Astrocyte of the spinal cord (primary cell): Measurements from ENCODE around the gene TMCC1.
A peak's percentile ranks its signal among the peaks of the same experiment; 100 is the strongest.

Experiments used
- DNase-seq: peaks from one replicate; pipeline ENCODE4 v3.0.0; 2011; ENCODE audit warnings: low read depth, low spot score
- H3K4me3 ChIP-seq: 2 replicates; pipeline ENCODE4 v1.5.1; 2011; ENCODE audit warnings: low read depth, mild to moderate bottlenecking, low read length, moderate library complexity
- in situ Hi-C: cut with HindIII; loops from 2 replicates; pipeline ENCODE4 v1.10.0; 2017; ENCODE audit warnings: low sequenced_read_pairs
- TF ChIP-seq, protein P1 (sequence below): IDR thresholded peaks from 2 replicates; pipeline ENCODE4 v1.5.1; 2012; ENCODE audit warnings: low read depth, mild to moderate bottlenecking, low read length, inconsistent platforms

TMCC1 gene

GRCh38 chr3:129692743-129693142 lies 200.8 kb downstream of the TMCC1 start:
- DNase-seq, result no peak
- TF ChIP-seq, protein P1, sequence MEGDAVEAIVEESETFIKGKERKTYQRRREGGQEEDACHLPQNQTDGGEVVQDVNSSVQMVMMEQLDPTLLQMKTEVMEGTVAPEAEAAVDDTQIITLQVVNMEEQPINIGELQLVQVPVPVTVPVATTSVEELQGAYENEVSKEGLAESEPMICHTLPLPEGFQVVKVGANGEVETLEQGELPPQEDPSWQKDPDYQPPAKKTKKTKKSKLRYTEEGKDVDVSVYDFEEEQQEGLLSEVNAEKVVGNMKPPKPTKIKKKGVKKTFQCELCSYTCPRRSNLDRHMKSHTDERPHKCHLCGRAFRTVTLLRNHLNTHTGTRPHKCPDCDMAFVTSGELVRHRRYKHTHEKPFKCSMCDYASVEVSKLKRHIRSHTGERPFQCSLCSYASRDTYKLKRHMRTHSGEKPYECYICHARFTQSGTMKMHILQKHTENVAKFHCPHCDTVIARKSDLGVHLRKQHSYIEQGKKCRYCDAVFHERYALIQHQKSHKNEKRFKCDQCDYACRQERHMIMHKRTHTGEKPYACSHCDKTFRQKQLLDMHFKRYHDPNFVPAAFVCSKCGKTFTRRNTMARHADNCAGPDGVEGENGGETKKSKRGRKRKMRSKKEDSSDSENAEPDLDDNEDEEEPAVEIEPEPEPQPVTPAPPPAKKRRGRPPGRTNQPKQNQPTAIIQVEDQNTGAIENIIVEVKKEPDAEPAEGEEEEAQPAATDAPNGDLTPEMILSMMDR, result no peak
- no peak overlapping the region for H3K4me3 ChIP-seq
- in situ Hi-C loops, result no loop called here

- no peak for DNase-seq
- no peak overlapping the region for H3K4me3 ChIP-seq
- in situ Hi-C loops, result no loop called here
- TF ChIP-seq, protein P1, result no peak
Observed at GRCh38 chr3:129690963-129691362, 202.5 kb downstream of the TMCC1 start.

DNA sequence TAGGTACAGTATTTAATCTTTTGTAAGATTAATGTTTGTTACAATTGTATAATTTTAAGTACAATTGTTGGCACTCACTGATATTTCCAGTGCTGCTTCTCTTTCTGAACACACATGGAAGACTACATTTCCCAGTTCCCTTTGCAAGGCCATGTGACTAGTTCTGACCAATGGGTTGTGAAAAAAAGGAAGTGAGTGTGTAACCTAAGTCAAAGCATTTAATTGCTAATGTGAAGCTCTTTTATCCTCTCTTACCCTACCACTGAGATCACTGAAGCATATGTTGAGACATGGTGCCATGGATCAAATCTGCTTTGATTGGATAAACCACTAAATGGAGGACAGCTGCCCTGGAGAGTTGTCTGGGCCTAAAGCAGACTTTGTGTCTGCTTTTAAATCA lies 203.1 kb downstream of the TMCC1 start:
- TF ChIP-seq, protein P1, result no peak
- no peak overlapping the region for H3K4me3 ChIP-seq
- DNase-seq, result peak; percentile 73
- in situ Hi-C loops, result no loop called here

DNA sequence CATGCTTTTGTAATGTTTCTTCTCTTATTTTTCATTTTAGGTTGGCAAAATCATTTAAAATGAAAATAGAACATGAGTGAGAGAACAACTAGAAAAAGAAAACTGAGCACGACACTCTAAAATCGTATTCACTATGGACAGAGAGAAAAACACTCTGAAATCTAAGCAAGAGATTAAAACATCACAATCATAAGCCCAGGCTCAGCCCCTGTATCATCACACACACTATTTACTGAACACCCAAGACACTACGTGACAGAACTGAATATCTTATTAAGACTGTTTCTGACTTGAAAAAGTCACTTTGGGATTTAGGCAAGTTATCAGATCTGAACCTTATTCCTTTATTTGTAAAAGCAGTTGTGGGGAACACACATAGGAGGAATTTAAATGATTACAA lies 204.5 kb downstream of the TMCC1 start:
- TF ChIP-seq, protein P1, result no peak
- no peak overlapping the region for H3K4me3 ChIP-seq
- in situ Hi-C loops, result no loop called here
- DNase-seq, result no peak

DNA sequence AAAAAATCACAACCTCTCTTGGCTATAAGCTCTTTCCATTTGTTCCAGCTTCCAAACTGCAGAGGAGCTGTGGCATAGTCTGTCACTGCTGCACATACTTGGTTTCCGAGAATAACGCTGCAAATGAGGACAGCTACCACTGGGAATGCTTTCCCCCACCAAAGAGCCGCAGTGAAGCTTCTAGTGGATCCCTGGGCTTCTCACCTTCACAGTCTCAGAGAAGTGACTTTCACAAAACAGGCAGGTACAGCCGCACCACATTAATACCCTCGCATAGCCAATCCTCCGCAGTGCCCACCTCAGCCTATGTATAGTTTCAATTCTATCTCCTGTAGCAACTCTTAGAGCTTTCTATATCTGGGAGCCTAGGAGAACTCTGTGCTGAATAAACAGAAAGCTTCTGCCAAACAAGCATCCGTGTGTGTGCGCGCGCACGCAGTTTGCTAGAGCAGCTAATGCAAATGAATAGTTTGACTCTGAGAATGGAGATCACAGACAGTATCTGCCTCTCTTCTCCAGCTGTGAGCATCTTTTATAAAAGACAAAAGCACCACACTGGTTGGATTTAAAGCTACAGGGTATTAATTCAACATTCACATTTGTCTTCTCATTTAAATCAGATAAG lies 205.1 kb downstream of the TMCC1 start:
- DNase-seq, result peak; percentile 70
- H3K4me3 ChIP-seq, result peak overlapping the region; percentile 28
- in situ Hi-C loops, result no loop called here
- TF ChIP-seq, protein P1, result no peak

DNA sequence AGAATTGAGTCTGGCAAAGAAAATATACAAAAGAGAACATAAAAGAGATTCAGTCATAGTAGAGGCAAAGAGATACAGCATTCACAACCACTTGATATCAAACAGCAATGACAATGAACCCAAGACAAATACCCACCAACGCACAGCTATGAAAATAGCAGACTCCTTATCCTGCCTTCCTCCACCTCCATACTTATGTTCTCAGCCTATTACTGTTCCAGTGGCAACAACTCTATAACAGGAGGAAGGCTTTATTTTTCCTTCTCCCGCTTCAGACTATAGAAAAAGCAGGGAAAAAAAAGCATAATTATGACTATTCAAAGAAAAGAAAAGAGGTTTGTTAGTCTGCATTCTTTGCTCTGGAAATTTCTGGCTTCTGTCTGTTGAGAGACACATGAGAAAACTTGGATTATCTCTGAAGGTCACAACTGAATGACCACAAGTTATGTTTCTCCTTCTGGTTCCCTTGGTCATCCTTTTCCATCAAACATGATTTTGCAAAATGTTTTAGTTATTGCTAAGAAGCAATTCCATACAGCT lies 205.9 kb downstream of the TMCC1 start:
- H3K4me3 ChIP-seq, result no peak overlapping the region
- in situ Hi-C loops, result no loop called here
- TF ChIP-seq, protein P1, result no peak
- no peak for DNase-seq
